ENCODE results near the gene SPAG9.
"Not testable (repeated sequence)": the region's sequence is repeated elsewhere in the genome, so short reads cannot be mapped to it uniquely, and the experiment has no call there.

Gene SPAG9

DNA sequence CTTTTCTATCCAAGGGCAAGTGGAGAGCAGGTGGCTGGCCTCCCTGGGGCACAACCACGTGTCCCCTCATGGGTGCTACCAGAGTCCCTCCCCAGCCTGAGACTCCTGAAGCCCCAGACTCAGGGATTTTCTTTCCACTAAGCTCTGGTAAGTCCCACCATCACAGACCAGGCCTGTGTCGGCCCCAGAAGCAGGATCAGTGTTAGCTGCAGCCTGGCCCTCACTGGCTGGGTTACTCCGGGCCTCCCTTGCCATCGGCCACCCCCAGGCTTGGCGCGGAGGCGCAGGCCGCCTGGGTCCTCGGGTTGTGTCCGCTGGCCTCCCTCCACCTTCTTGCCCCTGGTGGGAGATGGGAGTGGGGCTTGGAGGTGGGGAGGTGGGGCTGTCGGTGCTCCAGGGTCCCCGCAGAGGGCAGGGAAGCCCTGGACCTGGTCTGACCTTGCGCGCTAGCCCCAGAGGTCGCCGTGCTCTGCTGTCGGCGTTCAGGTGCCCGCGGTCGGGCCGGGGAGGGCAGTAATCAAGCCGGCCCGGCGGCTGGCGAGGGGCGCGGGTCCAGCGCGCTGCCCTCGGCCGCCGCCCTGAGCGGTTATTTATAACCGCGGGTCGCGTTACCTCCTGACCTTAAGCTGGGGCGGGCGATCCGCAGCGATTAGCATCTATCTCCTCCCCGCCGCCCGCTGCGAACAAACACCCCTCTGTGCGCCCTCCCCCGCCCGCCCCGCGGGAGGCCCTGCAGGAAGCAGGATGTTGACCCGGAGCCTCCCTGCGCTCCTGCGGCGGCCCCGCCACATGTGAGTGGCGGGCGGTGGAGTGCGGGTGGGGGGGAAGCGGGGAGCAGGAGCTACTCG is 176.4 kb downstream of the SPAG9 start:
- FAIRE-seq (no peak), DNase-seq (ENCODE audit: insufficient read length, low spot score) (peak; percentile 84)
- TF ChIP-seq, protein P1, sequence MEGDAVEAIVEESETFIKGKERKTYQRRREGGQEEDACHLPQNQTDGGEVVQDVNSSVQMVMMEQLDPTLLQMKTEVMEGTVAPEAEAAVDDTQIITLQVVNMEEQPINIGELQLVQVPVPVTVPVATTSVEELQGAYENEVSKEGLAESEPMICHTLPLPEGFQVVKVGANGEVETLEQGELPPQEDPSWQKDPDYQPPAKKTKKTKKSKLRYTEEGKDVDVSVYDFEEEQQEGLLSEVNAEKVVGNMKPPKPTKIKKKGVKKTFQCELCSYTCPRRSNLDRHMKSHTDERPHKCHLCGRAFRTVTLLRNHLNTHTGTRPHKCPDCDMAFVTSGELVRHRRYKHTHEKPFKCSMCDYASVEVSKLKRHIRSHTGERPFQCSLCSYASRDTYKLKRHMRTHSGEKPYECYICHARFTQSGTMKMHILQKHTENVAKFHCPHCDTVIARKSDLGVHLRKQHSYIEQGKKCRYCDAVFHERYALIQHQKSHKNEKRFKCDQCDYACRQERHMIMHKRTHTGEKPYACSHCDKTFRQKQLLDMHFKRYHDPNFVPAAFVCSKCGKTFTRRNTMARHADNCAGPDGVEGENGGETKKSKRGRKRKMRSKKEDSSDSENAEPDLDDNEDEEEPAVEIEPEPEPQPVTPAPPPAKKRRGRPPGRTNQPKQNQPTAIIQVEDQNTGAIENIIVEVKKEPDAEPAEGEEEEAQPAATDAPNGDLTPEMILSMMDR (IDR thresholded peaks at IDR 0.05; ENCODE audit: insufficient read depth, missing control alignments): no peak

DNA sequence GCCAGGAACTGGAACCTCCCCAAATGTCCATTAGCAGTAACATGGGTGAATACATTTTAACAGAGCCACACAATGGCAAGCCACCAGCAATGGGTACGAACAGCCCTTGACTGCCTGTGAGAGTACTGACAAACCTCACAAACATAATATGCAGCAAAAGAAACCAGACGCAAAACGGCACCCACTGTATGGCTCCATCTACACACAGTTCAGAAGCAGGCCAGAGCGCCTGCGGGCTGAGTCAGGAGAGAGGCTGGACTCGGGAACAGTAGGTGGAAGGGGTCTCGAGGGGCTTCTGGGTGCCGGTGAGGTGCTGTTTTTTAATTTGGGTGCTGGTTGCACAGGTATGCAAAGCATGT is 177.1 kb downstream of the SPAG9 start:
- TF ChIP-seq, protein P1 (IDR thresholded peaks at IDR 0.05; ENCODE audit: insufficient read depth, missing control alignments): no peak
- DNase-seq (ENCODE audit: insufficient read length, low spot score) (peak; percentile 6), FAIRE-seq (no peak)

DNA sequence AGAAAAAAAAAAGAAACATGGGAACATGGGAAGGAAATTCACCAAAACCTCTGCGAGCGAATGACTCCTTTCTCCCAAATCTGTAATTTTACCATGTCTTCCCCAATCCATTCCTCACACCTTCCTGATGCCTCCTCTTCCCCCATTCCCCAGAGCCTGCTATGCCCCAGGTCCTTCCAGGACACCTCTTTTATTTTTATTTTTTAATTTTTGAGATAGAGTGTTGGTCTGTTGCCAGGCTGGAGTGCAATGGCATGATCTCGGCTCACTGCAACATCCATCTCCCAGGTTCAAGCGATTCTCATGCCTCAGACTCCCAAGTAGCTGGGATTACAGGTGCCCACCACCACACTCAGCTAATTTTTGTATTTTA is 179.0 kb downstream of the SPAG9 start:
- DNase-seq (ENCODE audit: insufficient read length, low spot score); FAIRE-seq: not testable (repeated sequence)

DNA sequence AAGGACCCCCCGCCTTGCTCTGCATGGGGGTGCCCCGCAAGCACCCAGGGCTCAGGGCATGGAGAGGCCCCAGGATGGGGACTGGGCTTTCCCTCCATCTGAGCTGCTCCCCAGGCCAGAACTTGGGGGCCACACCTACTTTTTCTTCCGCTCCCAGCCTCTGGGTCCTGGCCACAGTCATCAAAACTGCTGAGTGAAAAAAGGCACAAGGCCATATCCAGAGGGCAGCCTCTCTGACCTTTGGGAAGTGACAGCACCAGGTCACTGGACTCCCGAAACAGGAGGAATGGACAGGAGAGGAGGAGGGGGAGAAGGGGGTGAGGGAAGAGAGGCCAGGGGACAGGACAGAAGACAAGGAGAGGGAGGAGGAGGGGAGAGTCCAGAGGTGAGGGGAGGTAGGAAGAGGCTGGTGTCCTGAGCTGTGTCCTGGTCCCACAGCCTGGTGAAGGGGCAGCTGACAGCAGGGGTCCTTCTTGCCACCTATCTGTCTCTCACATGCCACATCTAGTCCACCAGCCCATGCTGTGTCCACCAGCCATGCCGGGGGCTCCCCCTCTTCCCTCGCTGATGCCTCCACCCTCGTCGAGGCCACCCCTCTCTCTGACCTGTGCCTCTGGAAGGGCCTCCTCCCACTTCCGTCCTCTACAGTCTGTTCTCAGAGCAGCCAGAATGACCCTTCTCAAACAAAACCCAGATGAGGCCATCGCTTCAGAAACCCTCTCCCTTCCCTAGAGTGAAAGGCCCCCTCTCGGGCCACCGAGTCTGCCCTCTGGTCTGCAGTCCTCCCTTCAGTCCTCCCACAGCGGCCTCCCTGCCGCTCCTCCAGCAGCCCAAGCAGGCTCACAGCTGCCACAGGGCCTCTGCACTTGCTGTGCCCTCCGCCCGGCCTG is 180.6 kb downstream of the SPAG9 start:
- FAIRE-seq: no peak
- no peak for DNase-seq (ENCODE audit: insufficient read length, low spot score)
- TF ChIP-seq, protein P1 (IDR thresholded peaks at IDR 0.05; ENCODE audit: insufficient read depth, missing control alignments): no peak

DNA sequence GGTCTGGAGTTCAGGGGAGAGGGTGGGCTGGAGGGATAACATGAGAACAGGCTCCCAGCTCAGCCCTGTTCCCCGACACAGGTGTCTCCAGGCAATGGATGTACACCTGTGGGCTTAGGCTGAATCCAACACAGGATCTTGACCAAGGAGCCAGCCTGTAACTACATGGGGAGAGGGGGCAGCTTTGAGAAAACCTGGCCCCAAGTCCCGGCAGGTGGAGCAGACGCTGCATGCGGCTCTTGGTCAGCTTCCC is 181.2 kb downstream of the SPAG9 start:
- no peak for FAIRE-seq
- TF ChIP-seq, protein P1 (IDR thresholded peaks at IDR 0.05; ENCODE audit: insufficient read depth, missing control alignments): no peak
- DNase-seq (ENCODE audit: insufficient read length, low spot score): no peak

DNA sequence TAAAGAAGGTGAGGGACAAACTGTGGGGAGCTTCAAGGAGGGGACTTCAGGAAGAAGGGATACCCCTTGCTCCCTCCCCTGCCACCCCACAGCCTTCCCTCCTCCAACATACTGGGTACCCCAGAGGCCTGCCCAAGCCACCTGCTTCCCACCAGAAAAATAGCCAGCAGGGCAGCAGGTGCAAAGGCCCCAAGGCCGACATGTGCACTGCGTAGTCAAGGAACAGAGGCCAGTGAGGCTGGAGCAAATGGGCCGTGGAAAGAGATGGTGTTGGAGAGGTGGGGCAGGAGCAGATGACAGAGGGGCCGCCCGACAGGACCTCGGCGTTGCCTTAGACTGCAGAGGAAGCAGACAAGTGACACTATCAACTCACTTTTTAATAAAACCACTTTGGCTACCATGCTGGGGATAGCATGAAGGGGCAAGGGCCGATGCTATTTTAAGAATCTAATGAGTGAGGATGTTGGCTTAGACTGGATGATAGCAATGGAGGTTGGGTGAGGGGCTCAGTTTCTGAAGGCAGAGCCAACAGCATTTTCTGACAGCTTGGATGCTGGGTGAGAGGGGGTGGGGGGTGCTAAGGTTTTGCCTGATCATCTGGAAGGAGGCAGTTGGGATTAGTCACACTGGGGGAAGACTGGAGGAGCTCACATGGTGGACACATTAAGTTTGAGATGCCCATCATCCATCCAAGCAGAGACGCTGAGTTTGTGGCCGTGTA is 181.7 kb downstream of the SPAG9 start:
- DNase-seq (ENCODE audit: insufficient read length, low spot score): peak; percentile 14
- TF ChIP-seq, protein P1 (IDR thresholded peaks at IDR 0.05; ENCODE audit: insufficient read depth, missing control alignments): no peak
- no peak for FAIRE-seq

DNA sequence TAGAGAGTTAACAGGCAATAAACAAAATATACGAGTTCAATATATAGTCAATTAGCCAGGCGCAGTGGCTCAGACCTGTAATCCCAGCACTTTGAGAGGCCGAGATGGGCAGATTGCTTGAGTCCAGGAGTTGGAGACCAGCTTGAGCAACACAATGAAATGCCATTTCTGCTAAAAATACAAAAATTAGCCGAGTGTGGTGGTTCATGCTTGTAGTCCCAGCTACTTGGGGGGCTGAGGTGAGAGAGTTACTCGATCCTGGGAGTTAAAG is 184.7 kb downstream of the SPAG9 start:
- FAIRE-seq: no peak
- TF ChIP-seq, protein P1 (IDR thresholded peaks at IDR 0.05; ENCODE audit: insufficient read depth, missing control alignments): no peak
- DNase-seq (ENCODE audit: insufficient read length, low spot score): no peak

Data from D721Med (cell line).